Fibroblast of skin of left quadriceps (primary cell): ENCODE data around the gene DBNL.

Source experiments
- DNase-seq, 2 experiments: peaks; one replicate each; pipeline ENCODE4 v3.0.0-alpha.2; 2013; ENCODE audit warnings: low read depth in 2 of 2

The DBNL gene

DNA sequence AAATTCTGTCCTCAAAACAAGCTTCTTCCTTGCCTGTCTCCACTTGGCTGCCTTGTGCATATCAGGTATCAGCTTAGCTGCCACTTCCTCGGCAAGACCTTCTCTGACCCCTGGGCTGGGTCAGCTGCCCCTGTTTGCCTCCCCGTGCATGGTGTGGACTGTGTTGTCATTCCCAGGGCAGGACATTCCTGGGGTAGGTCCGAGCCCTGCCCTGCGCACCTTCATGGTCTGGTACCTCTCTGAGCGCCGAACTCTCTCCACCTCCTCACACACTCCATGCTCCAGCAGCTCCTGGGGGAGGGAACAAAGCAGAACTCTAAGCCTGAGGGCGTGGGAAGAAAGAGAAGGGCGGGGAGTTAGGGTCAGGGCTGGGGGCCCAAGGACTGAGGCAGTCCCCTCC, 34.0 kb downstream of the DBNL start:
- no peak for DNase-seq

DNA sequence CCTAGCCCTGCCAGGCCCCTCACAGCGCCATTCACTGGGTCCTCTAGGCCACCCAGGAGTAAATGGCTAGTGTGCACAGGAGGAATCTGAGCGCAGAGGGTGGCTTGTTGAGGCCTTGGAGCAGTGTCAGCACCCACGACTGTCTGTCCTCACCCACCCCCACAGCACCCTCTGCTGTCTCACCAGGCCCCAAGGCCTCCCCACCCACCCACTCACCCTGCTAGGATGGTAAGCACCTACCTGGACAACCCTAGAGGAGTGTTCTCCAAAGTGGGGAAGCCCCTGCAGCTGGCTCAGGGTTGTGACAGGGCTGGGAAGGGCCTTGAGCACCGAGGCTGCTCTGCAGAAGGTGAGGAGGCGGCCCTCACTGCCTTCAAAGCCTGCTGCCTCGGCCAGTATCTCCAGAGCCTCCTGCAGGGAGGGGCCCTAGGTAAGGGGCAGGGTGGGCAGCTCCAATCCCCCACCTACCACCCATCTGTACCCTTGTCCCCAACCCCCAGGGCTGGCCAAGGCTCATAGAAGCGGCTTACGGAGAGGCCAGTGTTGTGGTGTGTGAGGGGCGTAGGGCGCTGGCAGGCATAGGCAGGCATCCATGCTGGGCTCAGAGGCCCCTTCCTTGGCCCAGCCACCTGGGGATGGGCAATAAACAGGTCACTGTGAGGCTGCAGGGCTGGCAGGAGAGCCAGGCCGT, 35.0 kb downstream of the DBNL start:
- DNase-seq: no peak

DNA sequence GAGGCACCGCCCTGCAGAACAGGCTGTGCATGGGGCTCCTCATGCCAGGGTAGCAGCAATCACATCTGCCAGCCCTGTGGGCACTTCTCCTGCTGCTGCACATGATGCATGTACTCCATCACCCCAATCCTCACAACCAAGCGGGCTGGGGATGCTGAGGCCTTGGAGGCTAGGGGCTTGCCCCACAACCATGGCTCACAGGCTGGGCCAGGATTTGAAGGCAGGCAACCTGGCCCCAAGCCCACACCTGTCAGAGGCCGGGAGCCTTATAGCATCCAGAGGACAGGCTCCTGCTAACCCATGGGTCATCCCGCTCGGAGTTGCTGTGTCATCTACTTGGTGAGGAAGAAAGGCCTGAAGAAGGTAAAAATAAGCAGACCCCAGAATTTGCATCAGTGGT, 35.6 kb downstream of the DBNL start:
- no peak for DNase-seq

DNA sequence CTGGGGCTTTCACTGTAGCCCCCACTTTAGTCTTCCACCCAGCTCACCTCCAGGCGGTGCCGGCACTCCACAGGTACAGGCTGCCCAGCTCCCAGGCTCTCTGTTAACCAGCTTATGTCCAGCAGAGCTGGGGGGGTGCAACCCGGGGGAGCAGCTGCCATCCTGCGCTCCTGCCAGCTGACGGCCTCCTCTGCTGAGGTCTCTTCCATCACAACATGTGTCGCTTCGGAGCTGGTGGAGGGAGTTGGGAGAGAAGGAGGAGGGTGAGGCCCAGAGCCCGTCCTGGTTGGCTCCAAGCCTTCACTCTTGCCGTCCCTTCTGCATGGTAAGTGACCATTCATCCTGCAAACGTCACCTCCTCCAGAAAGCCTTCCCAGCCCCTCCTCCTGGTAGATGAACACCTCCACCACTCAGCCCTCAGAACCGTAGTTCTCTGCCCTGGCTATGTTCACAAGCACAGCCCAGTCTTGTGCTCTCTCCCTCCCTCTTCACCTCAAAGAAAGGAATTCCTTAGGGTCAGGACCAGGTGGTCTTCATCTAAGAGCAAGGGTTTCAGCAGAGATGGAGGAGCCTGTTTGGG, 36.3 kb downstream of the DBNL start:
- DNase-seq: no peak

DNA sequence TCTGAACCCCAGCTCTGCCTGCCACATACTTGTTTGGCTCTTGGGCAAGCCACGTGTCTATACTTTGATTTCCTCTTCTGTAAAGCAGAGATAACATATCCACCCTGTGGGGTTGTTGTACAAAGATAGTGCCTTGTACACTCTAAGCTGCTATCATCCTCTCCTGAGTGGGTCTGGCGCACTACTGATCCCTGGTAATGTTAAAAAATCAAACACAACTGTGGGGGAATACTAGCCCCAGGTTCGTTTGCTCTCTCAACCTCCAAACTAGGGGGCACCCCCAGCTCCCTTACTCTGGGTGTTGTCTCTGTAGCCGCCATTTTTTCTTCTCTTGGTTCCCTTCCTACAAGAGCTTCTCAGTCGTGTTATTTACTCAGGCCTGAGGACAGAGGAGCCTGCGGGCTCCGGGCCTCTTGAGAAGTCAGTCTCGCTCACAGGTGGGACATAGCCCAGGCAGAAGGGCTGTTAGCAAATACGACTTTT, 36.8 kb downstream of the DBNL start:
- DNase-seq: no peak

DNA sequence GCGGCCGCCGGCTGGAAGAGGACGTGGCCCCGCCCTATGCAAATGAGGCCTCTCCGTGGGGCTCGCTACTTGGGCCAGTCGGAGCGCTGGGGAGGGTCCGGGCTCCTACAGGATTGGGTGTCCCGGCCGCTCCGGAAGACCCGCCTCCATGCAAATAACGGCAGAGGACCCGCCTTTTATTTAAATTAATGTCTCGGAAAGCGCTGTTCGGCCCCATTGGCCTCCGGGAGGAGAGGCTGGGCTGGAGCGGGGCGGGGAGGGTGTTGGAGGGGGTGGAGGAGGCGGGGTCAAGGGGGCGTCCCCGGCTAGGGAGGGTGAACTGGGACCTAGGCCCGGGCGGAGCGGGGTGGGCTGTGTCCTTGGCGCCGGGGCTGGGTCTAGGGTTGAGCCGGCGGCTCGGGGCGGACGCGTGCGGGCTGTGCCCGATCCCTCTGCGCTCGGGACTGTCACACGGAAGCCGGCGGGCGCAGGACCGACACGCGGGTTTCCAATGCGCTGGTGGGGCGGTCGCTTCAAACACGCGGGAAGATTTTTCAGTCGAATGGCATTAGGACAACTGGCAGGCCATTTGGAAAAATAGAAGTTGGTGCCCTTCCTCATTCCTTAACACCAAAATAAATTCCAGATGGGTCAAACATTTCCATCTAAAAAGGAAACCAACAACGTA, 38.2 kb downstream of the DBNL start:
- peak; percentile 98 to 99 for DNase-seq

DNA sequence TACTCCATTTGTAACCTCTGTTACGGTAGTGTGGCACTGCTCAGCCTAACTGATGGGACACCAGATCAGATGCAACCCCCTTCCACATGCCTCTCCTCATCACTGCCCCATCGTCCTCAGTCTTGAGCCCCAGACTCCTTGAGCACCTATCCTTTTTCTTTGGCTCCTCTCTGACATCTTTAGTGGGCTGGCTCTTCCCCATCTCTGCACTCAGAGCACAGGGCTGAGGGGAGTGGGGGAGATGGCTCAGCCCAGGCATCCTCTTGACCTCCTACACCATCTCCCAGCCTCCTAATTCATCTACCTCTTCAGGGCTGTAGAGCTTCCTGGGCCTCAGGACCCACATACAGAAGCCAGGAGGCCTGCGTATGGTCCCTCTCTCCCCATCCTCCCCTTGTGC, 39.3 kb downstream of the DBNL start:
- no peak for DNase-seq

DNA sequence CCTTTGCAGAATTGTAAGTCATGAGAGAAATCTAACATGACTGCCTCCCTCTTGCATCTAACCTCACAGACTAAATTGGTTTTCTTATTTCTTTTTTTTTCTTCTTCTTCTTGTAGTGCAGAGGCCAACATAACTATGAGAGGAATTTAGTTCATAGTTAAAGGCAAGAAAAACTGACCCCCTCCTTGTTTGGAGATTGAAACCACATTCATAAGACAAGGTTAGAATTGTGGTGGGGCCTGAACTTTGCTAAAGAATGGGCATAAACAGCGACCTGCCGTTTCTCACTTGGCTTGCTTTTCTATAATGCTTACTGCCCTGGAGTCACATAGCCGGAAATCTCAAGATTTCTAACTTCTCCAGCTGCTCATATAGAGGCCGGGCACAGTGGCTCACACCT, 40.2 kb downstream of the DBNL start:
- no peak for DNase-seq

DNA sequence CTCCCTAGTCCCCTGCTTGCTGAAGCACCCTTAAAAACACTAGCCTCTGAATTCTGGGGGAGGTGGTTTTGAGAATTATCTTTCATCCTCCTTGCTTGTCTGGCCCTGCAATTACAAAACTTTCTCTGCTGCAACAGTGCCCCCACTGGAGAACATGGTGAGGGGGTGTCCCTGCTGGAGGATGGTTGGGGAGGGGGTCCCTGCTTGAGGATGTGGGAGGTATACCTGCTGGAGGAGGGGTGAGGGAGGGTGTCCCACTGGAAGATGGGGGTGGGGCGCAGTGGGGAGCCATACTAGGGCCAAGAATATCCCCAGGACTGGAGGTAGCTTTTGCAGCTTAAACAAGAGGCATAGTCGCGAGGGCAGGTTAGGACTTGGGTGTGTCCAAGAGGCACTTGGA, 41.0 kb downstream of the DBNL start:
- DNase-seq: no peak

DNA sequence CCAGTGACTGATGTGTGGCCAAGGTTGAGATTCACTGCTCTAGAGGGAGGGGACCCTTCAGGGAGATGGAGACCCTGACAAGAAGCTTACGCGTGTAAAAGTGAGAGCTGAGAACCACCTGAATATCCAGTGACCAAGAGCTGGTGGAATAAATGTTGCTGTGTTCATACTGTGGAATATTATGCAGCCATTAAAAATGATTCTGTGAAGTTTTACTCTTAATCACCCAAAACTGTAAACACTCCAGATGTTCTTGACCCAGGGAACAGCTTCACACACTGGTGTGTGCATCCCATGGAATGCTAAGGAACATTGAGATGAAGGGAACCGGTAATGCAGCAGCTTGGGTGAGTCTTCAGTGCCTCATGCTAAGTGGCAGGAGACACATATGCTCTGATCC, 42.1 kb downstream of the DBNL start:
- DNase-seq: no peak

DNA sequence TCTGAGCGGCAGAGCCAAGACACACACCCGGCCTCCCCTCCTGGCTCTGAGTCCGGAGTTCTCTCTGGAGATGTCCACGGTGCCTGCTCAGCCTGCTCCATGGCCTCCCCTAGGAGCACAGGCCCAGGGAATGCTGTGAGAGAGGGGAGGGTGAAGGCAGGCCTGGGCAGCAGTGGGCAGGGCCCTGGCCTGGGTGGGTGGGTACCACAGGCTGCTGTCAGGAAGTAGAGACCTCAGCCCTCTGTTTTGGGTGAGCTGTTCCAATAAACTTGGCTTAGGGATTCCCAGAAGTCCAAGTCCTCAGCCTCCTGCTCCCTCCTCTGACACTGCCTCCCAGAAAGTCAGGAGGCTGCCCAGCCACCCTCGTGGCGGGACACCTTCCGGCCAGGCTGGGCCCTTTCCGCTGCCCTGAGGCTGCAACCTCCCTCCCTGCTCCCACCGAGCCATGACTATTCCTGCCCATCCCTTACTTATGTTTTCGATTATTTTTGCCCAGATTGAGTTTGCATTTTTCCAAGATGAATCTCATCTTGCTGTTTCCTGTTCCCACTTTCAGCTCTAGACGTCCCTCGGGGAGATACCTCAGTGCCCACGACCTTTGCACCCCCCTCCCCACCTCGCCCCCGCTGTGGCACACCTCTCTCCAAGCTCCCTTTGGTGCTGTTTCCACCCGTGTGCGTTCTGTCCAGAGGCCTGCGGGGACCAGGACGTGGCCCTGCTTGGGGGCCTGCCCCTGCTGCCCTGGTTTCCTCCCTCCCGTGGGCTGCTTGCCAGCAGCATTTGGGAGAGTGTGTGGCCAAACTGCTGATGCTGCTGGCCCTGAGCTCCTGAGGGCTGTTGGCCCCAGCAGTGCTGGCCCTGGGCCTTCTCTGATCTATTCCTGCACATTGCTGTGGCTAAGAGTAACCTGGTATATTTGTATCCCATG, 43.7 kb downstream of the DBNL start:
- DNase-seq: peak; percentile 71 to 75

DNA sequence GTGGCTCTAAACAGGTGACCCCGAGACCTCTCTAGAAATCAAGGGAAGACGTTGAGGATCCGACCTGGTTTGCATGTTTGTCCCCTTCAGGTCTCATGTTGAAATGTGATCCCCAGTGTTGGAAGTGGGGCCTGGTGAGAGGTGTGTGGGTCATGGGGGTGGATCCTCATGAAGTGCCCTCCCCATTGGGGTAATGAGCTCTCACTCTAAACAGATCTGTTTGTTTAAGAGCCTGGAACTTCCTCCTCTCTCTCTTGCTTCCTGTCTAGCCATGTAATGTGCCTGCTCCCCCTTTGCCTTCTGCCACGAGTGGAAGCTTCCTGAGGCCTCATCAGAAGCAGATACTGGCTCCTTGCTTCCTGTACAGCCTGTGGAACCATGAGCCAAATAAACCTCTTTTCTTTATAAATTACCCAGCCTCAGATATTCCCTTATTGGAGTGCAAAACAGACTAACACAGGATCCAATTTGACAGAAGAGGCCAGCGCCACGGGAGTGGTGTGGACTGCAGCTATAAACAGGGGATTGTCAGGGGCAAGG, 48.7 kb downstream of the DBNL start:
- DNase-seq: no peak

DNA sequence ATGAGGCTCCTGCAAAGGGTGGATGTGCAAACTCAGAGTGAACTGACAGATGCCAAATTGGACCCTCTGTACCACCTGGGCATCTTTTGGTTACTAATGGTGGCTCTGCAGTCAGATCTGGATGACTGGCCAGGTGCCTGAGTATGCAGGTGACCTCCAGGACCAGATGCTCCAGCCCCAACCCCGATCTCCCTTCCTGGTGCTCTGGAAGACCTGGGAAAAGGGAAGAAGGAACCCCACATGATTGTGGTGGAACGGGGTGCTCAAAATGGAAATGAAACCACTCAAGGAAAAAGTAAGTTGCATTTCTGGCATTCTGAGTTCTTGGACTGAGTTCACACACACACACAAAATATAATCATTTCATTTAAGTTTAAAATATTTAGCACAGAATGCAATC, 49.9 kb downstream of the DBNL start:
- DNase-seq: no peak

DNA sequence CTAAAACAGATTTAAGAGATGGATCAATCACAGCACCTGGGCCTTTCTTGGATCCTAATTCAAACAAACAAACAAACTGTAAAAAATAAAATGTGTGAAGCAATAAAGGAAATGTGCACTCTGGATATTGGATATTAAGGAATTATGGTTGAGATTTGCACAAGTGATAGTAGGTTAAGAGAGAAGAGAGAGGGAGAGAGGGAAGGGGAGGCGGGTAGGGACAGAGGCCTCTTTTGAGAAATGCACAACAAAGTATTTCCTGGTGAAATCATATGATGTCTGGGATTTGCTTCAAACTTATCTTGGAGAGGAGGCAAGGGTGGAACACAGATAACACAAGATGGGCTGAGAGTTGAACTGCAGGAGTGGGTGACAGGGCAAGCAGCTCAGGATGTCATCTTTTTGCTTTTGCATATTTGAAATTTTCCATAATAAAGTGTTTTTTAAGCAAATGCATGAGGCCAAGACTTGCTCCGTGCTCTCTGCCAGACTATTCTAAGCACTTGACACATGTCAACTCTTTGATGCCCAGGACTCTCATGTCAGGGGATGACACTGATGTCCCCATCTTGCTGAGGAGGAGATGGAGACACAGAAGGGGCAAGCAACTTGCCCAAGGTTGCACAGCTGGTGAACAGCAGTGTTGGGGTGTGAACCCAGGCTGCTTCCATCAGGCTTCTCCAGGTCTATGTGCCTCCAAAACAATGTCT, 50.5 kb downstream of the DBNL start:
- no peak for DNase-seq

DNA sequence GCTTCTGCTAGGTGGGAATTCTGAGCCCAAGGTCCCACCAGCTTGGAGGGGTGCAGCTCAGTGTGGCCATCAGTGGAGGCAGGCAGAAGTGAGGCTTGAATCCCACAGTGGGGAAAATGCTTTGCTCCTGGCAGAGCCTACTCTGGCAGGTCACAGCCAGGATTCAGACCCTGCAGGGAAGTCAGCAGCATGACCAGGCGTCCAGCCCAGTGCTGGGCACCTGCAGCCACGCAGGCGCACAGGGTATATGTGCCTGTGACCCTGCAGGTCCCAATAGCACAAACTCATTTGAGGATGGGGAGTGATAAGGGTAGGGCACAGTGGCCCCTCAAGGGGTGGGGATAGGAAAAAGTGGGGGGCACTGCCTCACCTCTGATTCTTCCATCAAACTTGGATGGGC, 51.3 kb downstream of the DBNL start:
- no peak for DNase-seq

DNA sequence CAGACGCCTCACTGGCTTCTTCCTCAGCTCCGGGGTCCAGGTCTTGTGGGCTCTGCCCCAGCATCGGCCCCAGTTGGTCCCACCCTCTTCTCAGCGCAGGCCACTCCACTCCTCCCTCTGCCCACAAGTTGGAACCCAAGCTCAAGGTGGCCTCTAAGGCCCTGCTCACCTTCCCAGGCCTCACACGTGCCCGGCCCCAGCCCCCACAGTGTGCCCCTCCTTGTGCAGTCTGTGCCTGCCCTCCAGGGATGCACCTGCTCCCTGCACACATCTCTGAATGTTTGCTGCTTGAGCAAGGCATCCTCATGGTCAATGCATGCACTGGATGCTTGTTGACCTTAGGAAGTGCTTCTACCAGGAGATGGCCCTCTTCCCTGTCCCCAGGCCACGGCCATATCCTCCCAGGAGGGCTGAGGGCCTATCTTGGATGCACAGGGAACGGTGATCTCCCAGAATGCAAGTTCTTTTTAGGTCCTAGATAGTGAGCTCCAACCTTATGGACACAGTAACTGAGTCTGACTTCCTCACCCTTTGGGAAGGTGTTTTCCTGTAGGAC, 51.9 kb downstream of the DBNL start:
- DNase-seq: no peak

DNA sequence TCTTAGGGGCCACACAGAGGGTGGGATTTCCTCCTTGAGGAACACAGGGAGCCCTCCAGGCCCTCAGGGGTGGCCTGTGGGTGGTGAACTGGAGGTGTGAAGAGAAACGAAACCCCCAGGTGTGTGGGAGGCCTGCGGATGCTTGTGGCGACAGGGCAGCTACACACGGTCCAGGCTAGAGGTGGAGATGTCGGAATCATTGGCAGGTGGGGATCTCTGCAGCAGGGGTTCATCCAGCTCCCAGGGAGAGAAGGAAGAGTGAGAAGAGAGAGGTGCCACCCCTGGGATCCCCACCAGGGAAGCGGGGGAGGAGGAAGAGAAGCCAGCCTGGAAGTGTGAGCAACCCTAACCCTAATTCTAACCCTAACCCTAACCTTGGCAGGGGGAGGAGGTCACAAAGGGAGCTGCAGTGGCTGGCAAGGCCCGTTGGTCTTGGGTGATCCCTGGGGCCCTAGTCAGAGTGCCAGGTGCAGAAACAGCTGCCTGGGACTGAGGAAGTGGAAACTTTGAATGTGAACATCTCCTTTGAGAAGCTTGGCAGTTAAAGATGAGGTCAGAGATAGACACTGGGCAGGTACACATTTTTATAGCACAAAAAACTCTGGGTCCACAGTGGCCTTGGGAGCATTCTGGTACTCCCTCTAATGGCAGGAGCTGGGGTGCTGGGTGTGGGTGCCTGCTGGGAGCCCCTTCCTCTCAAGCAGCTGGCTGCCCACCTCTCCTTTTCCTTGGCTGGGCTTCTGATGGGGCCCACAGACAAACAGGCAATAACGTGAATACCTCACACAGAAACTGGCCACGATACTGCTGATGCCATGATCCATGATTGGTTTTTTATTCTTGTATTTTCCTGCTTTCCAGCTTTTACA, 52.8 kb downstream of the DBNL start:
- no peak for DNase-seq

DNA sequence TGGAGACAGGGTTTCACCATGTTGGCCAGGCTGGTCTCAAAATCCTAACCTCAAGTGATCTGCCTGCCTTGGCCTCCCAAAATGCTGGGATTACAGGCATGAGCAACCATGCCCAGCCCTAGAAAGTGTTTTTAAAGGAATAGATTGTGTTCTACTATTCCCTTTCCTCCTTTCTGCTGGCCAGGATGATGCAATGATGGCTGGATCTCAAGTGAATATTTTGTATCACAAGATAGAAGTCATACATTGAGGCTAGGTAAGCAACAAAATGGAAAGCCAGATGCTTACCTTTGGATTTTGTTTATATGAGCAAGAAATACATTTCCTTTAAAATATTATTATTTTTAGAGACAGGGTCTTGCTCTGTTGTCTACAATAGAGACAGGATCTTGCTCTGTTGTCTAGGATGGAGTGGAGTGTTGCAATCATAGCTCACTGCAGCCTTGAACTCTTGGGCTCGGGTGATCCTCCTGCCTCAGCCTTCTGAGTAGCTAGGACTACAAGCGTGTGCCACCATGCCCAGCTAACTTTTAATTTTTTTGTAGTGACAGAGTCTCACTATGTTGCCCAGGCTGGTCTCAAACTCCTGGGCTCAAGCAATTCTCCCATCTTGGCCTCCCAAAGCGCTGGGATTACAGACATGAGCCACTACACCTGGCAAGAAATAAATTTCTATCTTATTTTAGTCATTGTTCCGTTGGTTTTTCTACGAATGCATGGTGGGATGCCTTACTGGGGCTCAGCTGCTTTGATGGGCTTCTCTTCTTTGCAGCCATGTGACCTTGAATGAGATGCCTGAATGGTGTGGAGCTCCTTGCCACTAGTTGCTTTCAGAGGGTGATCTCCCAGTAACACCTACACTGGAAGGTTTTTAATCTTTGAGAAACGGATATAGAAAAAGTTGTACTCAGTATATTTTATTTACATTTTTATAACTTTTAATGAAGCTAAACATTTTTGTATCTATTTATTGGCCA, 53.9 kb downstream of the DBNL start:
- DNase-seq: no peak

DNA sequence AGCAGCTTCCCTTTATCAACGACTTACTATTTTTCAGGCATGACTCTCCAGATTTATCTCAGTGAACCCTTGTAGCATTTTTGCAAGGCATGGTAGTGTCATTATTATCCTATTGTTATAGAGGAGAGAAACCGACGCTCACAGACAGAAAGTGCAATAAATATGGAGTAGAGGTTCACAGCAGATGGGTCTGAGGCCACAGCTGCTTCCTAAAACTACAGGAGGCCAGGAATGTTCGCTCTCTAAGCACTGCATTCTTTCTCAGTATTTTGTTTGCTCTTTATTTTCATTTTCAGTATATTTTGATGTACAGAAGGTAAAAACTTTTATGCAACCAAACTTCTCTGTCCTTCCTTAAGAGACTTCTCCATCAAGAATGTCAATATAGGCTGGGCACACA, 55.2 kb downstream of the DBNL start:
- DNase-seq: no peak
